NCI-H1930 (cell line): ENCODE data around the gene HYAL1.
"Not testable (repeated sequence)": the region's sequence is repeated elsewhere in the genome, so short reads cannot be mapped to it uniquely, and the experiment has no call there.

Experiments used
- DNase-seq, 2 experiments: peaks; one replicate each; lab custom pipeline; 2025; lab: John Stamatoyannopoulos, UW

Gene HYAL1

GRCh38 chr3:50294089-50294488 is 9.3 kb downstream of the HYAL1 start:
- no peak for DNase-seq

GRCh38 chr3:50293079-50293801 is 10.1 kb downstream of the HYAL1 start:
- DNase-seq = no peak

GRCh38 chr3:50292159-50293078 is 11.0 kb downstream of the HYAL1 start, which contains the start of gene IFRD2:
TSS of gene IFRD2 (minus strand) at chr3:50292429. CDS start at chr3:50292274, 155 bp downstream.
- DNase-seq = peak; percentile 91 to 92

DNA sequence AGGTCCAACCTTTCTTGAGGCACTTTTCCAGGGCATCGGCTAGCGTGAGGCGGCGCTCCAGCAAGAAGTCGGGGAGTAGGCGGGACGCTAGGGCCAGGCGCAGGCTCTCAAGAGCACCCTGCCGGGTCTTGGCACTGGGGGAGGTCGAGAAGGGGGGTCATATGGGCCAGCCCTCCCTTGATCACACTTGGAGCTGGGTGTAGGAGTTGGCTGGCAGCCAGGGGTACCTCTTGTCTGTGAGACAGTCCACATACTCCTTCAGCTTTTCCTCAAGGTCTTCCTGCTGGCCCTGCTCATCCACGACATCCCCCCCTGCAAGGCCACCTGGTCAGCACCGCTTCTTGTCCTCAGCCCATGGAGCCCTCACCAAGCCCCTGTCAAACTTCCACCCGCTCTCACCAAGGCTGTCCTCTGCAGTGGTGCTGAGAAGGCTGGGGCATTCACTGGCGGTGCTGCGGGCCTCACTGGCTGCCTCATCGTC is 13.2 kb downstream of the HYAL1 start:
- no peak for DNase-seq

- no peak for DNase-seq
Measured at GRCh38 chr3:50289130-50289529, 14.2 kb downstream of the HYAL1 start.

DNA sequence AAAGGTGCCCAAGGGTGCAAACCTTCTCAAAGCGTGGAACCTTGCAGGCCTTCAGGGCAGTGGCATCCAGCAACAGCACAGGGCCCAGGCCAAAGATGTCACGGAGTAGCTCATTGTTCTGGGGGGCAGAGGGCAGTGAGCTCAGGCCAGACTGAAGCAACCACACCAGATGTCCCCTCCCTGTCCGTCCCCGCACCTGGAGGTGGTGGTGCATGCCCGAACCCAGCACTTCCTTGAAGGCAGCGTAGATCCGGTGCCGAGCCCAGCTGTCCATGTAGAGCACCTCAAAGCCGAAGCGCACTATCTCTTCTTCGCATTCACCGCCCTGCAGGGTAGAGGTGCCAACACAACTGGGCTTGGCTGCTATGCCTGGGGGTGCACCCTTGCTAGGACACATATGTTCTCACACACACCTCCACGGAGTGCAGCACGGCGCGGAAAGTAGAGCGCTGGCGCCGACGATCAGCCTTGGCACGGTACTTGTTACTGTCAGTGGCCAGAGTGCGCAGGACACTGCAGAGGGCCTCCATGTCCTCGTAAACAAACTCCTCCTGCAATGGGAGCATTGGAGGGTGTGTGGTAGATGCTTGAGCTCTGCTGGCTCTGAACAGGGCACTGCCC is 14.9 kb downstream of the HYAL1 start:
- DNase-seq = no peak

GRCh38 chr3:50287262-50287661 is 16.1 kb downstream of the HYAL1 start:
- no peak for DNase-seq

DNA sequence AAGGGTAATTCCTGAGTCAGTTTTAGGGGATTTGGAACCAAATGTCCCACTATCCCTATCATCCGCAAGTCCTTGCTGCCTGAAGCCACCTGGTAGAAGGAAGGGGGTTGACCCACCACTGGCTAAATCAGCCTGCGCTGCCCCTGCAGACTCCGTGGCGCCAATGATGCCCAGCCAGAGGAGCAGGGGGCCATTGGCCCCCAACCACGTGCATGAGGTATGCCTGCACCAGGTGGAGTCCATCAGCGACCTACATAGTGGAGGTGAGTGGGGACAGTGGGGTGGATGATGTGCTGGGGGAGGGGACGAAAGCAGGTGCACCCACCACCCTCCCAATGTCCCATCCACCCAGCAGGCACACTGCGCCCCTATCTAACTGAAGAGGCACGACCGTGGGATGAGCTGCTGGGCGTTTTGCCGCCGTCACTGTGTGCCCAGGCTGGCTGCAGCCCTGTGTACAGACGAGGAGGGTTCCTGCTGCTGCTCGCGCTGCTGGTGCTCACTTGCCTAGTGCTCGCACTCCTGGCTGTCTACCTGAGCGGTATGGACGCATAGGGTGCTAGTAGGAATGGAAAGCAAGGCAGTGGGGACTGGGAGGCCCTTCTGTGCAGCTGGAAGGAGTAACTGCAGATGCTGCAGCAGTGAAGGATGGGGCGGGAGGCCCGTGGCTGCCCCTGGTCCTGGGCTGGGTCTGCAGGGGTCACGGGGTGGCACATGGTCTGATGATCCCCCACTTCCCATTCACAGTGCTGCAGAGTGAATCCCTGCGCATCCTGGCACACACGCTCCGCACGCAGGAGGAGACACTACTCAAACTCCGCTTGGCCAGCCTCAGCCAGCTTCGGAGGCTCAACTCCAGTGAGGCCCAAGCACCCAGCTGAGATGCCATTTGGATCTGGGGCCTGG is 16.8 kb downstream of the HYAL1 start:
- no peak for DNase-seq

DNA sequence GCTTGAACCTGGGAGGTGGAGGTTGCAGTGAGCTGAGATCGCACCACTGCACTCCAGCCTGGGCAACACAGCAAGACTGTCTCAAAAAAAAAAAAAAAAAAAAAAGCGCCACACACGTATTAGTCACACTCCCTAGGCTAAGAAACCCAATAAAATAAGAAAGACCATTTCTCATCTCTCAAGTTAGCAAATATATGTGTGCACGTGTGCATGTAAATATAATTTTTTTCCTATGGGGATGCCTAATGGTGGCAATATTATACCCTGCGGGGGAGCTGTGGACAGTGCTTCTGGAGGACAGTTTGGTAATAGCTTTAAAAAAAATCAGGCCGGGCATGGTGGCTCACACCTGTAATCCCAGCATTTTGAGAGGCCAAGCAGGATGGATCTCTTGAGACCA is 19.3 kb downstream of the HYAL1 start:
- DNase-seq = not testable (repeated sequence)

DNA sequence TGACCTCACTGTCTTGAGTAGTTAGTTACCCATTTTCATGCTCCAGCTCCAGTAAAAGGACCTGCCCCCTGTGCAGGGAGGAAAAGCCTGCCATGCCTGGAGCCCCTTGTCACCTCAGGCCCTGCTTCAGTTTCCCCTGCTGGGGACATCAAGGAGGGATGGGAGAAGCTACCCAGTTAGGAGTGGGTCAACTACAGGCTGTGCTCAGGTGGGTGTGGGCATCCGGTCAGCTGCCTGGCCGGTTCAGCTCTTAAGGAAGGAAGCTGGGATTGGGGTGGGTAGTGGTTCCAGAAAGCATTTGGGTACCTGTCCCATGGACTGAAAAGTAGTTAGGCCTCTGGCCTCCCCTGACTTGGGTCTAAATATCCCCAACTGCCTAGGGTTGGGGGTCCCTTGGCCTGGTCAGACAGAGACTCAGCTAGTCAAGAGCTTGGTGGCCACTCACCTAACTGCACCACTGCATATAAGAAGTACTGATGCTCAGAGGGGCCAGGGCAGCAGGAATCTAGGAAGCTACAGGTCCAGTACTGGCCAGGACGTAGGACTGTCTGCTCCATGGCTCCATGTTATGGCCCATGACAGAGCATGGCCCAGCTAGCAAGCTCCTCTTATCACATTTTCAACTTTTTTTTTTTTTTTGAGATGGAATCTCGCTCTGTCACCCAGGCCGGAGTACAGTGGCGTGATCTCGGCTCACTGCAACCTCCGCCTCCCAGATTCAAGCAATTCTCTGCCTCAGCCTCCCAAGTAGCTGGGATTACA is 23.9 kb downstream of the HYAL1 start:
- no peak for DNase-seq

DNA sequence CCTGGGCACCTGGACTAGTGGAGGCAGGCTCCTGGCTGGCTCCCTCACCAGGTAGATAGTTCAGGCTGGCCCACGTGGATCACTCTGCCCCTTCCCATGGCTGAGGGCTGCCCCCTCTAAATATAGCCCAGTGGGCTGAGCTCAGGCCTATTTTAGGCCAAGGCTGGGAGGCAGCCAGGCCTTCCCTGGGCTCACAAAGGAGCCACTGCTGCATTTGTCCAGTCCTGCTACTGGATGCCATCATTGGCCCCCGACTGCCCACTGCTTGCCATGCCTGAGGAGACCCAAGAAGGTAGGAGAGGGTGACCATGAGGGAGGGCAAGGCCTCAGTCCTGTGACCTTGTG is 24.5 kb downstream of the HYAL1 start, which contains the start of gene LSMEM2:
TSS of gene LSMEM2 (plus strand) at position 208 of the 345 bp plus-strand sequence. CDS start at position 235, 27 bp downstream.
- no peak for DNase-seq

- no peak for DNase-seq
Measured at GRCh38 chr3:50278123-50278879, 25.1 kb downstream of the HYAL1 start.

- no peak for DNase-seq
Measured at GRCh38 chr3:50276762-50277101, 26.6 kb downstream of the HYAL1 start.

GRCh38 chr3:50275996-50276761 is 27.2 kb downstream of the HYAL1 start:
- peak; percentile 14 to 17 for DNase-seq

DNA sequence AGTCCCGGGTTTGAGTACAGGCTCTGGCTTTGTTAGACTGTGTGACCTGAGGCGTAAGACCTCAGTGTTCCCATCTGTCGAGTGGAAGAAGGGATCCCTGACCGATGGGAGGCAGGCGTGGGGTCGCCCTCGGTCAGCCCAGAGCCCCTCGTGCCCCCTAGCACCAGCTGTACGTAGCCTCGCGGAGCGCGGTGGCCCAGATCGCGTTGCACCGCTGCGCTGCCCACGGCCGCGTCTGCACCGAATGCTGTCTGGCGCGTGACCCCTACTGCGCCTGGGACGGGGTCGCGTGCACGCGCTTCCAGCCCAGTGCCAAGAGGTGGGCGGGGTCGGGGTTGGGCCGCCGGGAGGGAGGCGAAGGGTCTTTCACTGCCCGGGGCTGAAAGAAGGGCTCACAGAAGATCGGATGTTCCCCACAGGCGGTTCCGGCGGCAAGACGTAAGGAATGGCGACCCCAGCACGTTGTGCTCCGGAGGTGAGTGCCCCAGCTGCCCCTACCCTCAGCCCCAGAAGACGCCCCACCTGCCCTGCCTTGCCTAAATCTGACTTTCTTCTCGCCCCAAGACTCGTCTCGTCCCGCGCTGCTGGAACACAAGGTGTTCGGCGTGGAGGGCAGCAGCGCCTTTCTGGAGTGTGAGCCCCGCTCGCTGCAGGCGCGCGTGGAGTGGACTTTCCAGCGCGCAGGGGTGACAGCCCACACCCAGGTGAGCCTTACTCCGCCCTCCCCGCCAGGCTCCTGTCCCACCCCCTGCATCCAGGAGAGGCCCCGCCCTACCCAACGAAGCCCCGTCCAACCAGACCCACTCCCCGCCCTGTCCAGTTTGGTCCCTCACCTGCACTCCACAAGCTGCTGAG is 28.0 kb downstream of the HYAL1 start:
- no peak for DNase-seq

DNA sequence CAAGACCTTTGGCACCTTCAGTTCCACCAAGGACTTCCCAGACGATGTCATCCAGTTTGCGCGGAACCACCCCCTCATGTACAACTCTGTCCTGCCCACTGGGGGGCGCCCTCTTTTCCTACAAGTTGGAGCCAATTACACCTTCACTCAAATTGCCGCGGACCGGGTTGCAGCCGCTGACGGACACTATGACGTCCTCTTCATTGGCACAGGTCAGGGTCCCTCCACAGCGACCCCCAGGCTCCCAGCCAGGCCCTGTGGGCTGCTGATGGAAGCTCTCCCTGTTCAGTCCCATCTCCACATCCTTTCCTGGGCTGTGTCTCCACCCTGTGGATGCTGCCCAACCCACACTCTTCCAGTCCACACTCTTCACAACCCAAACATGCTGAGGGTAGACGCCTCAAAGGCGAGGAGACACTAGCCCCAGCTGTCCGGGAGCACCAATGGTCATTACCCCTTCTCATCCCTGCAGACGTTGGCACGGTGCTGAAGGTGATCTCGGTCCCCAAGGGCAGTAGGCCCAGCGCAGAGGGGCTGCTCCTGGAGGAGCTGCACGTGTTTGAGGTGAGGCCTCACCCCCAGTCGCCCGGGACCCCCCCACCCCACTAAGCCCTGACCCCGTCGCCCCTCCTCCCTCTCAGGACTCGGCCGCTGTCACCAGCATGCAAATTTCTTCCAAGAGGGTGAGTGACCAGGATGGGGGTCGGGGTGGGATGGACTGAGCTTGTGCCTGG is 28.8 kb downstream of the HYAL1 start:
- DNase-seq = peak; percentile 39 to 56

DNA sequence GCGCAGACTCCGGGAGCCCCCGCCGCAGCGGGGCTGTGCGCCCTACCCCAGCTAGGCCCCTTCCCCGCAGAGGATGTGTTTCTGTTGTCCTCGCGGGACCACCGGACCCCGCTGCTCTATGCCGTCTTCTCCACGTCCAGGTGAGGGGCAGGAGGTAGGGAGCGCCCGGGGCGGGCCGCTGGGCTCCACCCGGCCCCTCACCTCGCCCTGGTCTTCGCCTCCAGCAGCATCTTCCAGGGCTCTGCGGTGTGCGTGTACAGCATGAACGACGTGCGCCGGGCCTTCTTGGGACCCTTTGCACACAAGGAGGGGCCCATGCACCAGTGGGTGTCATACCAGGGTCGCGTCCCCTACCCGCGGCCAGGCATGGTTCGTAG is 29.7 kb downstream of the HYAL1 start:
- DNase-seq = no peak
